ENCODE measurements around the gene VIPR1. TPM values are rescaled to one million over a fixed set of nuclear protein-coding genes. Genes with fewer than 3 reads are reported as not detected.

Gene VIPR1
- polyA plus RNA-seq, 1 of the 3 experiments (the other 2 are of a cell fraction): not detected

GRCh38 chr3:42488687-42489086 is 13.8 kb upstream of the VIPR1 start:
- WGBS (ENCODE audit: low lambda C conversion rate): 58% methylated on average over 4 of the region's 4 CpGs
- ChIA-PET CTCF (no interaction called here), POLR2A (no interaction called here)
- H3K9me3 ChIP-seq: no peaks in the 10 kb centered on the region
- no peaks in the 10 kb centered on the region for H3F3A ChIP-seq (replicated peaks; ENCODE audit: insufficient read depth)
- H3K36me3 ChIP-seq (replicated peaks in 1 of 2; ENCODE audit: control insufficient read depth in 1 of 2, insufficient read depth in 2 of 2, low read length in 1 of 2): no peaks in the 10 kb centered on the region
- no peaks in the 10 kb centered on the region for H4K20me1 ChIP-seq (ENCODE audit: insufficient read depth)
- no peaks in the 10 kb centered on the region for H3K9me2 ChIP-seq
- no peaks in the 10 kb centered on the region for H3K27me3 ChIP-seq (ENCODE audit: insufficient read depth)
- no peak overlapping the region for H2AFZ ChIP-seq (ENCODE audit: low read depth)
- no peaks in the 10 kb centered on the region for H3K79me2 ChIP-seq (ENCODE audit: insufficient read depth)
- H3K4me1 ChIP-seq (ENCODE audit: control insufficient read depth in 1 of 2, insufficient read depth in 2 of 2, low read depth in 1 of 2, low read length in 1 of 2): peaks cover 0 to 5% of the 10 kb centered on the region in 2 experiments; a peak in 1 of 4 replicates
- H3K4me2 ChIP-seq: no peak overlapping the region
- no peak overlapping the region for H3K27ac ChIP-seq (ENCODE audit: low read depth in 2 of 2, low read length in 1 of 2)
- no peak overlapping the region for H3K4me3 ChIP-seq (ENCODE audit: low read depth in 2 of 2, low read length in 1 of 2)
- no peak for TF ChIP-seq RFX5 (IDR thresholded peaks at IDR 0.05; ENCODE audit: low read length)
- TF ChIP-seq IRF3 (IDR thresholded peaks at IDR 0.05; ENCODE audit: low read depth, low read length): no peak
- TF ChIP-seq RXRA (IDR thresholded peaks at IDR 0.05; ENCODE audit: borderline replicate concordance, low read depth): no peak
- TF ChIP-seq SIN3A (IDR thresholded peaks at IDR 0.05; ENCODE audit: borderline replicate concordance, low read depth, low read length): no peak
- TF ChIP-seq TCF12 (IDR thresholded peaks at IDR 0.05): no peak
- no peak for TF ChIP-seq MEF2A (IDR thresholded peaks at IDR 0.05; ENCODE audit: borderline replicate concordance, low read depth)
- TF ChIP-seq MAX (IDR thresholded peaks at IDR 0.05; ENCODE audit: low read depth): no peak
- no peak for TF ChIP-seq USF1 (IDR thresholded peaks at IDR 0.05; ENCODE audit: borderline replicate concordance, low read depth)
- TF ChIP-seq FOXM1 (IDR thresholded peaks at IDR 0.05; ENCODE audit: low read depth): no peak
- TF ChIP-seq TAF1 (IDR thresholded peaks at IDR 0.05; ENCODE audit: borderline replicate concordance, low read depth, low read length): no peak
- no peak for TF ChIP-seq REST (IDR thresholded peaks at IDR 0.05; ENCODE audit: low read depth, low read length)
- DNase-seq: no peak
- H3K9ac ChIP-seq: no peak overlapping the region

Measured in SK-N-SH (cell line).